Common myeloid progenitor, CD34-positive (primary cell): Measurements from ENCODE around the gene LMO7.

Source experiments
- CTCF ChIA-PET: fragments of 350-600 bp; sonication (Branson Sonifier 250); formaldehyde crosslinking; loops from one replicate; lab custom pipeline; 2021; ENCODE audit warnings: antibody characterized with exemption; lab: Charles Lee
- POLR2A ChIA-PET: fragments of 350-600 bp; sonication (Branson Sonifier 250); formaldehyde crosslinking; loops from one replicate; lab custom pipeline; 2021; ENCODE audit warnings: antibody characterized with exemption; lab: Charles Lee
- DNase-seq, 3 donors: peaks; one replicate each; pipeline versions ENCODE4 v3.0.0 to v3.0.0-alpha.2; 2013
- H3K27ac ChIP-seq, 2 experiments: 1 replicate in 1 of 2; 2 replicates in 1 of 2; pipeline ENCODE4 v1.7.0; 2013; ENCODE audit warnings: inconsistent platforms in 2 of 2, low read length in 2 of 2, mild to moderate bottlenecking in 2 of 2, low read depth in 1 of 2, moderate library complexity in 1 of 2; ENCODE audit not compliant: severe bottlenecking in 2 of 2, insufficient read depth in 1 of 2, poor library complexity in 1 of 2
- H3K27me3 ChIP-seq, 5 experiments: replicated peaks in 2 of 5; 1 replicate in 3 of 5; 2 replicates in 2 of 5; pipeline versions ENCODE4 v1.6.1 to v1.7.0; 2013; ENCODE audit warnings: low read length in 4 of 5, mild to moderate bottlenecking in 2 of 5, moderate library complexity in 2 of 5, inconsistent platforms in 1 of 5; ENCODE audit not compliant: insufficient read depth in 5 of 5, control insufficient read depth in 4 of 5
- H3K36me3 ChIP-seq, 4 experiments: 1 replicate in 2 of 4; 2 replicates in 2 of 4; pipeline versions ENCODE4 v1.6.1 to v1.7.0; 2013; ENCODE audit warnings: low read length in 3 of 4, control low read depth in 1 of 4, mild to moderate bottlenecking in 1 of 4; ENCODE audit not compliant: control insufficient read depth in 4 of 4, insufficient read depth in 4 of 4
- H3K4me1 ChIP-seq, 4 experiments: 1 replicate in 3 of 4; 2 replicates in 1 of 4; pipeline versions ENCODE4 v1.6.1 to v1.7.1; 2013; ENCODE audit warnings: low read length in 3 of 4, mild to moderate bottlenecking in 3 of 4, control low read depth in 1 of 4, inconsistent platforms in 1 of 4, moderate library complexity in 1 of 4; ENCODE audit not compliant: control insufficient read depth in 4 of 4, insufficient read depth in 4 of 4; ENCODE audit errors: control extremely low read depth in 1 of 4
- H3K4me3 ChIP-seq, 7 experiments: 1 replicate in 4 of 7; 2 replicates in 3 of 7; pipeline versions ENCODE4 v1.5.1 to v1.7.0; 2013; ENCODE audit warnings: mild to moderate bottlenecking in 7 of 7, low read length in 6 of 7, moderate library complexity in 6 of 7, inconsistent platforms in 2 of 7, low read depth in 2 of 7, control low read depth in 1 of 7; ENCODE audit not compliant: insufficient read depth in 4 of 7, control insufficient read depth in 1 of 7; ENCODE audit errors: extremely low read depth in 1 of 7
- H3K9me3 ChIP-seq, 5 experiments: 1 replicate in 4 of 5; 2 replicates in 1 of 5; pipeline versions ENCODE4 v1.6.1 to v1.7.1; 2013; ENCODE audit warnings: low read length in 4 of 5, mild to moderate bottlenecking in 2 of 5, inconsistent platforms in 1 of 5, low read depth in 1 of 5, moderate library complexity in 1 of 5; ENCODE audit not compliant: control insufficient read depth in 4 of 5, insufficient read depth in 2 of 5; ENCODE audit errors: control extremely low read depth in 1 of 5
- WGBS: methylation state at CpG from one replicate; pipeline ENCODE4 v1.1.5; 2013; ENCODE audit not compliant: insufficient coverage; 5-methylcytosine and 5-hydroxymethylcytosine counted together

Gene LMO7

GRCh38 chr13:75832812-75833211 is 196.7 kb downstream of the LMO7 start:
- WGBS, result 100% methylated on average over 3 of the region's 5 CpGs
- no peak overlapping the region for H3K27ac ChIP-seq
- DNase-seq, result no peak
- no peak overlapping the region for H3K4me3 ChIP-seq
- no peaks in the 10 kb centered on the region for H3K4me1 ChIP-seq
- H3K27me3 ChIP-seq, result no peaks in the 10 kb centered on the region
- POLR2A ChIA-PET, result no interaction called here
- H3K36me3 ChIP-seq, result peaks cover 0 to 8% (median 3%) of the 10 kb centered on the region in 4 experiments
- peaks cover 0 to 8% (median 4%) of the 10 kb centered on the region in 5 experiments for H3K9me3 ChIP-seq
- CTCF ChIA-PET, result no interaction called here

GRCh38 chr13:75836441-75836840 is 200.3 kb downstream of the LMO7 start:
- POLR2A ChIA-PET, result no interaction called here
- H3K4me1 ChIP-seq, result no peaks in the 10 kb centered on the region
- H3K36me3 ChIP-seq, result peaks cover 0 to 7% (median 1%) of the 10 kb centered on the region in 4 experiments
- CTCF ChIA-PET, result no interaction called here
- no peak overlapping the region for H3K27ac ChIP-seq
- no peaks in the 10 kb centered on the region for H3K27me3 ChIP-seq
- DNase-seq, result no peak
- peaks cover 0 to 4% (median 2%) of the 10 kb centered on the region in 5 experiments for H3K9me3 ChIP-seq
- no peak overlapping the region for H3K4me3 ChIP-seq
- WGBS, result 100% methylated on average over 4 of the region's 4 CpGs

GRCh38 chr13:75838366-75839005 is 202.4 kb downstream of the LMO7 start:
- 94% methylated on average over 5 of the region's 6 CpGs for WGBS
- Histone ChIP-seq H3K27ac (no peak overlapping the region), H3K4me1 (no peaks in the 10 kb centered on the region), H3K9me3 (peaks cover 0 to 2% (median 0%) of the 10 kb centered on the region in 5 experiments), H3K27me3 (no peaks in the 10 kb centered on the region), H3K4me3 (no peak overlapping the region), H3K36me3 (peaks cover 0 to 19% (median 3%) of the 10 kb centered on the region in 4 experiments)
- CTCF ChIA-PET, result no interaction called here
- POLR2A ChIA-PET, result no interaction called here
- DNase-seq, result no peak

GRCh38 chr13:75839406-75839805 is 203.3 kb downstream of the LMO7 start:
- H3K4me1 ChIP-seq, result no peaks in the 10 kb centered on the region
- H3K27ac ChIP-seq, result no peak overlapping the region
- H3K9me3 ChIP-seq, result peaks cover 0 to 2% (median 0%) of the 10 kb centered on the region in 5 experiments
- no peak overlapping the region for H3K4me3 ChIP-seq
- no peak for DNase-seq
- ChIA-PET CTCF (interaction anchor here (0.8 kb wide), 1 partner anchor 79 kb away, joined by 3 read pairs; no protein-coding TSS in a partner anchor), POLR2A (no interaction called here)
- peaks cover 0 to 19% (median 2%) of the 10 kb centered on the region in 4 experiments for H3K36me3 ChIP-seq
- WGBS, result 83% methylated on average over 1 of the region's 2 CpGs
- no peaks in the 10 kb centered on the region for H3K27me3 ChIP-seq

GRCh38 chr13:75841905-75842304 is 205.8 kb downstream of the LMO7 start:
- no peak for DNase-seq
- 100% methylated on average over 4 of the region's 5 CpGs for whole genome bisulfite sequencing
- peaks cover 0 to 2% (median 0%) of the 10 kb centered on the region in 5 experiments for H3K9me3 ChIP-seq
- H3K27me3 ChIP-seq, result no peaks in the 10 kb centered on the region
- POLR2A ChIA-PET, result no interaction called here
- CTCF ChIA-PET, result no interaction called here
- H3K4me3 ChIP-seq, result no peak overlapping the region
- peaks cover 0 to 17% (median 2%) of the 10 kb centered on the region in 4 experiments for H3K36me3 ChIP-seq
- H3K4me1 ChIP-seq, result no peaks in the 10 kb centered on the region
- H3K27ac ChIP-seq, result no peak overlapping the region

- Histone ChIP-seq H3K9me3 (peaks cover 0 to 2% (median 0%) of the 10 kb centered on the region in 5 experiments), H3K27ac (no peak overlapping the region), H3K36me3 (peaks cover 0 to 17% (median 2%) of the 10 kb centered on the region in 4 experiments), H3K27me3 (no peaks in the 10 kb centered on the region), H3K4me1 (no peaks in the 10 kb centered on the region), H3K4me3 (no peak overlapping the region)
- DNase-seq, result no peak
- ChIA-PET POLR2A (no interaction called here), CTCF (no interaction called here)
- 94% methylated on average over 3 of the region's 6 CpGs for WGBS
Observed at GRCh38 chr13:75843074-75843473, 206.9 kb downstream of the LMO7 start.

GRCh38 chr13:75843991-75844390 is 207.9 kb downstream of the LMO7 start:
- peaks cover 0 to 2% (median 0%) of the 10 kb centered on the region in 5 experiments for H3K9me3 ChIP-seq
- no peaks in the 10 kb centered on the region for H3K4me1 ChIP-seq
- no peak overlapping the region for H3K27ac ChIP-seq
- POLR2A ChIA-PET, result no interaction called here
- no peaks in the 10 kb centered on the region for H3K27me3 ChIP-seq
- no peak overlapping the region for H3K4me3 ChIP-seq
- CTCF ChIA-PET, result interaction anchor here (0.7 kb wide), 1 partner anchor 148 kb away, joined by 3 read pairs; no protein-coding TSS in a partner anchor
- DNase-seq, result no peak
- peaks cover 0 to 22% (median 2%) of the 10 kb centered on the region in 4 experiments for H3K36me3 ChIP-seq
